SK-N-MC (cell line): ENCODE results near the gene NPVF.

Source experiments
- EZH2 ChIP-seq: fragments of 200-600 bp; sonication (generic); IDR thresholded peaks from one replicate; pipeline ENCODE4 v1.6.1; 2017; ENCODE audit warnings: antibody characterized with exemption
- FOXP2 ChIP-seq: optimal IDR thresholded peaks from 2 replicates; pipeline ENCODE3; 2011; ENCODE audit warnings: mild to moderate bottlenecking, moderate library complexity; ENCODE audit not compliant: insufficient read depth; ENCODE audit errors: extremely low read length, control extremely low read depth
- POLR2AphosphoS5 ChIP-seq: IDR thresholded peaks from 2 replicates; pipeline ENCODE4 v1.6.1; 2012; ENCODE audit warnings: mild to moderate bottlenecking, low read depth, low read length, borderline replicate concordance

DNA sequence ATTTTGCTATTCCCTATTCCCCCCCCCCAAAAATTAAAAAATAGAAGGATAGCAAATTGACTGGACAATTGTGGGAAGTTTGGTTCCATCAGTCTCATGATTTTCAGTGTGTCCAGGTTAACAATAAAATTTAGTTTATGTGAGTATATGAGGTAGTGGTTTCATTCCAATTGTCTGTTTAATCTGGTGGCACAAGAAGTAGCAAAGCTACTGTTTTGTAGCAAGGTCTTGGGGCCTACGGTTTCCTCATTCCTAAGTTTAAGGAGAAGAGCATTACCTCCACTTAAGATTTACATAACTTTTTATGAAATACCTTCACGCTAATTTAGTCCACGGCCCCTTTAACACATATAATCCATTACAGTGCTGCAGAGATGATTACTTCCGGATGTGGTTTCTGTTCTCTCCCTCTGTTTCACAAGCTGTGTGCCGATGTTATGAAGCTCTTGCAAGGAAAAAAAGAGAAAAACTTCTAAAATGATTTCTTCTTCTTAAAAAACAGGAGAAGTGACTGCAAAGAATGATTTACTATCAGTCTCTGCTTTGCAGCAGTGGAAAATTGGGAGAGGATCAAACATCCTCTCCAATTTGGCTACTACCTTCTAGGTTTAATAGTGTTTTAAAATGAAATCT is 32.7 kb upstream of the NPVF start:
- no peak for TF ChIP-seq EZH2
- TF ChIP-seq FOXP2, result no peak
- TF ChIP-seq POLR2AphosphoS5, result no peak
